Calu3 (cell line): ENCODE results near the gene NTRK1. TPM values are rescaled to one million over a fixed set of nuclear protein-coding genes. Genes with fewer than 3 reads are reported as not detected.

Experiments used
- BruUV-seq: library from RNA; stranded (reverse); fragments of 400-500 nt; replicated peaks from 2 replicates; lab custom pipeline; 2021; lab: Mats Ljungman, UMichigan
- CTCF ChIA-PET: fragments of 300-600 bp; sonication (Branson Sonifier 250); formaldehyde crosslinking; loops from one replicate; lab custom pipeline; 2022; ENCODE audit warnings: antibody characterized with exemption; lab: Charles Lee
- DNase-seq: peaks from one replicate; pipeline ENCODE4 v3.0.0; 2022
- H3K27ac Mint-ChIP-seq: one replicate; pipeline ENCODE4 v1.8.0; 2022; ENCODE audit warnings: mixed read lengths; ENCODE audit not compliant: unreplicated experiment
- H3K27me3 Mint-ChIP-seq: one replicate; pipeline ENCODE4 v1.8.0; 2022; ENCODE audit warnings: mixed read lengths; ENCODE audit not compliant: unreplicated experiment
- H3K36me3 Mint-ChIP-seq: one replicate; pipeline ENCODE4 v1.8.0; 2022; ENCODE audit warnings: mild to moderate bottlenecking, moderate library complexity, mixed read lengths; ENCODE audit not compliant: insufficient read depth, unreplicated experiment
- H3K4me1 Mint-ChIP-seq: one replicate; pipeline ENCODE4 v1.8.0; 2022; ENCODE audit warnings: mild to moderate bottlenecking, low read depth, mixed read lengths; ENCODE audit not compliant: unreplicated experiment
- H3K4me3 Mint-ChIP-seq: one replicate; pipeline ENCODE4 v1.8.0; 2022; ENCODE audit warnings: mild to moderate bottlenecking, low read depth, moderate library complexity, mixed read lengths; ENCODE audit not compliant: unreplicated experiment
- H3K9me3 Mint-ChIP-seq: one replicate; pipeline ENCODE4 v1.8.0; 2022; ENCODE audit warnings: low read depth, mixed read lengths; ENCODE audit not compliant: unreplicated experiment
- intact Hi-C: fragments of 100-400 bp; cut with micrococcal nuclease; formaldehyde crosslinking; loops from one replicate; pipeline ENCODE4 v1.10.0; 2022; ENCODE audit not compliant: unreplicated experiment
- total RNA-seq: library from RNA; stranded (reverse); gene quantifications from 2 replicates; pipeline ENCODE4 v1.2.3, GENCODE V29; 2022
- TF ChIP-seq, protein P1 (sequence below): fragments of 200-600 bp; IDR thresholded peaks from one replicate; pipeline ENCODE4 v1.8.0; 2022; ENCODE audit warnings: antibody characterized with exemption; ENCODE audit not compliant: unreplicated experiment

Gene NTRK1
- total RNA-seq, 1 experiment from 2014 or later, result not detected

DNA sequence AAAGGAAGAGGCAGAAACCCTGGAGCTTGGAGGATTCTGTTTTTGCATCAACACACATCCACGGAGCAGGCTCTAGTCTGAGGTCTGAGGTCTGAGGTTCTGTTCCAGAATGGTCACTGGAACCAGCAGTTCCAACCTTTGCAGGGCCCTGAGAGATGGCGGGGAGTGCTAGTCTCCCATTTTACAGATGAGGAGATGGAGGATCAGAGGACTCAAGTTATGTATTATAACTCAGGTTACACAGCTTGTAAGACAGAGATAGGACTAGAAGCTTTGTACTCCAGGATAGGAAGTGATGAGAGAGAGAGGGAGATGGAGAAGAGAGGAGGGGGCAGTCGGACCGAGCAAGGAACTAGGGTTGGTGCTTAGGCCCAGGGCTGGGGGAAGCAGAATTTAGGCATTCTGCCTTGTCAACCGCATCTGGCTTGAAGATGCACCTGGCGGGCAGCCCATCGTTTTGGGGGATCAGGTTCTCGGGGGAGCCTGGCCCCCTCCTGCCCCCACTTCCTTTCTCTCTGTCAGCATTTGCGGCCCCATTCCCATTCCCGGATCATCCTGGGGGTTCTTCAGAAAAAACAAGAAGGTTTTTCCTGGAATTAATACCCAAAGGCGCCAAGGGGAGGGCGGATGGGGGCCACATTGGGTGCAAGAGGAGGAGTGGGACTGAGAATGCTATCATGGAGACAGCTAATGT lies 38.5 kb downstream of the NTRK1 start:
- intact Hi-C loops, result loop anchor here (10.0 kb wide), 1 partner anchor 274 kb away; no protein-coding TSS in a partner anchor
- Mint-ChIP-seq H3K27me3 (peaks cover 70% of the 10 kb centered on the region), H3K36me3 (no peaks in the 10 kb centered on the region), H3K9me3 (no peaks in the 10 kb centered on the region), H3K4me3 (no peak overlapping the region), H3K27ac (no peak overlapping the region), H3K4me1 (peaks cover 19% of the 10 kb centered on the region)
- DNase-seq, result no peak
- no TSS peak for BruUV-seq
- TF ChIP-seq, protein P1, sequence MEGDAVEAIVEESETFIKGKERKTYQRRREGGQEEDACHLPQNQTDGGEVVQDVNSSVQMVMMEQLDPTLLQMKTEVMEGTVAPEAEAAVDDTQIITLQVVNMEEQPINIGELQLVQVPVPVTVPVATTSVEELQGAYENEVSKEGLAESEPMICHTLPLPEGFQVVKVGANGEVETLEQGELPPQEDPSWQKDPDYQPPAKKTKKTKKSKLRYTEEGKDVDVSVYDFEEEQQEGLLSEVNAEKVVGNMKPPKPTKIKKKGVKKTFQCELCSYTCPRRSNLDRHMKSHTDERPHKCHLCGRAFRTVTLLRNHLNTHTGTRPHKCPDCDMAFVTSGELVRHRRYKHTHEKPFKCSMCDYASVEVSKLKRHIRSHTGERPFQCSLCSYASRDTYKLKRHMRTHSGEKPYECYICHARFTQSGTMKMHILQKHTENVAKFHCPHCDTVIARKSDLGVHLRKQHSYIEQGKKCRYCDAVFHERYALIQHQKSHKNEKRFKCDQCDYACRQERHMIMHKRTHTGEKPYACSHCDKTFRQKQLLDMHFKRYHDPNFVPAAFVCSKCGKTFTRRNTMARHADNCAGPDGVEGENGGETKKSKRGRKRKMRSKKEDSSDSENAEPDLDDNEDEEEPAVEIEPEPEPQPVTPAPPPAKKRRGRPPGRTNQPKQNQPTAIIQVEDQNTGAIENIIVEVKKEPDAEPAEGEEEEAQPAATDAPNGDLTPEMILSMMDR, result no peak
- CTCF ChIA-PET, result interaction anchor here (0.6 to 1.2 kb wide), 2 partner anchors 29 to 276 kb away, joined by 3 to 4 read pairs; no protein-coding TSS in a partner anchor

DNA sequence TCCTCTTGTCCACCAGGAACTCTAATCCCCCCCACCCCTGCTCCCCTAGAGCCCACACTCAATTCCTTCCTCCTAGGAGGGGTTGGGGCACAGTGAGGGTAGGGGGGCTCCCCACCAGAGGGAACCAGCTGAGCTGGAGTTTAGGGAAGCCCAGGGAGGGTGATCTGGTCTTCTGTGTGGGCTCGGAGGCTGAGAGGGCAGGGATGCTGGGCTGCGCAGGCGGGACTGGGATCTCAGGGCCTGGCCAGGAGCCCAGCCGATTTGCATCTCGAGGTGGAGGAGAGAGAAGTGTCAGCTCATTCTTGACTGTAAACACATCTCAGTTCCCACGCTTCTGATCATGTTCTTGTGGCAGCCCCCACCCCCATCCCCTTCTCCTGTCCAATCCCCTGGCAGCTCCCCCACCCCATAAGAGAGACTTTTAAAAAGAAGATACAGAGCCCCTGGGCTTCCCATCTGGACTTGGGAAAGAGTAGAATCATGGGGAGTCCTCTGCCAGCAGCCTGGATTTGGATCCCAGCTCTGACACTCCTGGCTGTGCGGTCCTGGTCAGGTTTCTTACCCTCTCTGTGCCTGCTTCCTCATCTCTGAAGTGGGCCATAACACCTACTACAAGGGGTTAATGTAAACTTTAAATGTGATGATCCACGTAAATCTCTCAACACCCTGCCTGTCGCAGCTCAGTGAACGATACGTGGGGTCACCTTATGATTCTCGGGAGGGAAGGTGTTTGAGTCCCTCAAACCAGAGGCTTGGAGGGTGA lies 39.5 kb downstream of the NTRK1 start:
- TF ChIP-seq, protein P1, result no peak
- Mint-ChIP-seq H3K27ac (no peak overlapping the region), H3K27me3 (peaks cover 80% of the 10 kb centered on the region), H3K9me3 (no peaks in the 10 kb centered on the region), H3K4me3 (no peak overlapping the region), H3K36me3 (no peaks in the 10 kb centered on the region), H3K4me1 (peaks cover 19% of the 10 kb centered on the region)
- intact Hi-C loops, result loop anchor here (10.0 kb wide), 1 partner anchor 275 kb away; no protein-coding TSS in a partner anchor
- DNase-seq, result no peak
- CTCF ChIA-PET, result interaction anchor here (0.6 to 1.7 kb wide), 5 partner anchors 8 to 273 kb away, joined by 3 to 6 read pairs (median 4); no protein-coding TSS in a partner anchor
- no TSS peak for BruUV-seq

DNA sequence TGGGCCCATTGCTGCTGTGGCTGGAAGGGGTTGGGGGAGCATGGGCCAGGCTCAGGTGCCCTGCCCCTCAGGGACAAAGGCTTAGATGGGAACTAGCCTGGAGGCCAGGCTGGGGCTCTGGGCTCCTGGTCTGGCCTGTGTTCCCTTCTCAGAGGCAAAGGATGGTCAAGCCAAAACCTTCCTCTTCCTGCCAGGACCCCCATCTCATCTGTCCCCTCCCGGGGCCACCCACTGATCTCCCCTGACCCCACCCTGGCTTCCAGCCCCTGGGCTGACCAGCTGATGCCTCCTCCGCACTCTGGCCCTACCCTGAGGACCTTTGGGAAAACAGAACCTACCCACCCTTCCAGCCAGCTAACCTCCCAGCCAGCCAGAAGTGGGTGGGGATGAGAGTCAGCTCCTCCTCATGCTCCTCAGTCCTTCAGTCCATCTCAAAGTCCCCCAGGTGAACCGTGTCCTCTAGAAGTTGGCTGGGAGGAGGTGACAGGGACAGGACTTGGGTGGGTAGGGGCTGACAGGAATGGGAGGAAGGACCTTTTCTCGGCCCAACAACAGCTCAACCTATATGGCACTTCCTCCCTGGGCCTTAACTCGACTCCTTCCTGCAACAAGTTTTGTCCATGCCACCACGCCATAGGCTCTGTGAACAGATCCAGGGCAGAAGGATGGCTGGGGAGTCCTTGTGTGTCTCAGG lies 40.4 kb downstream of the NTRK1 start:
- no TSS peak for BruUV-seq
- DNase-seq, result no peak
- Mint-ChIP-seq H3K36me3 (no peaks in the 10 kb centered on the region), H3K27ac (no peak overlapping the region), H3K4me3 (no peak overlapping the region), H3K4me1 (peaks cover 19% of the 10 kb centered on the region), H3K27me3 (peaks cover 81% of the 10 kb centered on the region), H3K9me3 (no peaks in the 10 kb centered on the region)
- TF ChIP-seq, protein P1, result no peak
- CTCF ChIA-PET, result interaction anchor here (0.9 to 1.7 kb wide), 2 partner anchors 9 to 27 kb away, joined by 3 to 4 read pairs; no protein-coding TSS in a partner anchor
- intact Hi-C loops, result no loop called here

DNA sequence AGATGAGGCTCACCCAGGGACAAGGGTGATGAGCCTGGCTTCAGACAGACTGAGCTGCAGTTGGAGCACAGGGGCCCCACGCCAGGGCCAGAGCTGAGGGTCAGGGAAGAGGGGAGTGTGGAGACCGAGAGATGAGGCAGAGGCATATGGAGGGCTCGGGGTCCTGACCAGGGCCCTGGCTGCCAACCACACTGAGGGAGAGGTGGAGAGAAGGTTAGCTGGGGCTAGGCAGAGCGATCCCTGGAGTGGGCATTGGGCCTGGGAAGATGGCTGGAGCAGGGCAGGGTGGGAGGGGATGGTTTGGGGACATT lies 40.9 kb downstream of the NTRK1 start:
- intact Hi-C loops, result no loop called here
- Mint-ChIP-seq H3K4me1 (peaks cover 14% of the 10 kb centered on the region), H3K27ac (no peak overlapping the region), H3K4me3 (no peak overlapping the region), H3K9me3 (no peaks in the 10 kb centered on the region), H3K27me3 (peaks cover 86% of the 10 kb centered on the region), H3K36me3 (no peaks in the 10 kb centered on the region)
- BruUV-seq, result no TSS peak
- DNase-seq, result no peak
- TF ChIP-seq, protein P1, result no peak
- CTCF ChIA-PET, result interaction anchor here (0.9 kb wide), 1 partner anchor 26 kb away, joined by 3 read pairs; no protein-coding TSS in a partner anchor
